Islet of Langerhans (tissue), 1 donor: Measurements from ENCODE around the gene MSL3B.

Experiments used
- FAIRE-seq: peaks from one replicate; lab custom pipeline; 2011; peaks lifted over from hg19 to GRCh38; lab: Jason Lieb, UNC

The MSL3B gene

DNA sequence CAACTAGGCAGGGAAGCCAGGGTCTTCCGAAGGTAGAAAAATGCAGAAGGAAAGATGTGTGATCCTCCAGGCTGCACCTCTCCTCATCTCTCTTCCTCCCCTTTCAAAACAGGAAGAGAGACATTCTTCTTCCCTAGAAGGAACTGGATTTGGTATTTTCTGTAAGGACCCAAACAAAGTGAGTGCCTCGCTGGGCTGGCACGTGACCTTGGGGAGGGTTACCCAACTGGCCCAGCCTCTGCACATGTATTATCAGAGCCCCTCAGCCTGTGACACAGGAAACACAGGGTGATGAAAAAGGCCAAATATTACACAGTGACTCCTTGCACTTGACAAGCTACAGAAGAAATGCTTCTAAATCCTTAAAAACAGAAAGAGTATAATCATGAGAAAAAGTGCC is 16.1 kb downstream of the MSL3B start:
- no peak for FAIRE-seq

- no peak for FAIRE-seq
These were observed 17.0 kb downstream of the MSL3B start for GRCh38 chr2:233851169-233851568.

- FAIRE-seq, result no peak
These were observed 17.4 kb downstream of the MSL3B start for GRCh38 chr2:233850745-233851144.

- no peak for FAIRE-seq
These were observed 18.4 kb downstream of the MSL3B start for GRCh38 chr2:233849607-233850271.

- no peak for FAIRE-seq
These were observed 19.9 kb downstream of the MSL3B start for GRCh38 chr2:233848276-233848675.

DNA sequence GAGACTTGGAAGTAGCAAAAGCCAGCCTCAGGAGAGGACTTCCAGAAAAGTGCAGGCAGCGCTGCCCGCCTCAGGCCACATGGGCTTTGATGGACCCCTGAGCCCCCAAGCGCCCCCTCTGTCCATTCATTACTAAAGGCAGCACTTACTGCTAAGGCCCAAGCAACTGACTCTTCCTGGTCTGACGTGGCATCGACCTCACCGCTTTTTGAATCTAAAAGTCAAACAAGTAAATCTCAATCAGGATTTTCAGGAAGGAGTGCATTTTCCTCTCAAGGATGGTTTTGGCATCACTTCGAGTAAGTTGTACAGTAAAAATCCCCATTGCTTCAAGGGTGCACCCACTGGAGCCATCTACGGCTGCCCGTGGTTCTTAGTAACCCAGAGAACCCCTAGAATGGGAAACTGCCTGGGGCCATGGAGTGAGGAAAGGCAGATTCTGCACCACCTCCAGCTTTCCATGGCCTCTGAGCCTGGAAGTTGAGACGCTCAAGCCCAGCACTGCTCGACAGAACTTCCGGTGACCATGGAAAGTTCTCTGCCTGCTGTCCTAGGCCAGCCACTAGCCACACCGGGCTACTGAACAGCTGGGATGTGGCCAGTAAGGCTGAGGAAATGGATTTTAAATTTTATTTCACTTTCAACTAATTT is 20.8 kb downstream of the MSL3B start:
- no peak for FAIRE-seq

DNA sequence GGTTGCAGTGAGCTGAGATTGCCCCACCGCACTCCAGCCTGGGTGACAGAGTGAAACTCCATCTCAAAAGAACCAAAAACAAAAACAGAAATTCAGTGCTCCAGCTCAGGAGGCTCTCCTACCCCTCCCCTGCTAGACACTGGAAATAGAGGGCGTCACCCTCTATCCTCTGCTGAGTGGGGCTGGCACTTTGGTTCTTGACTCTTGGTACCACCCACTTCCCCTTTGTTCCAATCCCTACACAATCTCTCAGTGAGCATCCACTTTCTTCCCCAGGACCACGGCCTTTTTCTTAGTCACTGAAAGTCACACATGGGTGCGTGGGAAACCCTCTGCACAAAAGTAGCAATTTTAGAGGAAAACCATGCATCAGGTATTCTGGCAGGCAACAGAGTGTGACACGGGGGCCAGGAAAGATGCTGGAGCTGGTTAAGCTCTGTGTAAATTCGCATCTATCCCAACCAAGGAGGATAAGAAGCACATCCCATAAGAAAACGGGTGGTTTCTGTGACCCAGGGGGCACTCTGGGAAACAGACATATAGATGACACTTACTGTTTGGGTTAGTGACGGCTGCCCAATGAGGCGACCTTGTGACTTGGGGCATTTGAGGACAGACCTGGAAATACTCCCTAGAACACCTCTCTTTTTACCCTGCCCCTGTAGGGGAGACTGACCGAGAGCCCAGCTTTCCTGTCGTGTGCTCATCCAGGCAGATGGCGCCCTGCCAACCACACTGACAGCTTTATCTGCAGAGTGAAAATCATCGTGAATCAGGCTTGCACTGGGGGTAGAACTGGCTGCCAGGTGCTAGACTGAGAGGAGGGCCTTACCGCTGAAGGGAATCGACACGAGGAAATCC is 21.6 kb downstream of the MSL3B start:
- no peak for FAIRE-seq

- no peak for FAIRE-seq
These were observed 22.7 kb downstream of the MSL3B start for GRCh38 chr2:233845301-233846060.

DNA sequence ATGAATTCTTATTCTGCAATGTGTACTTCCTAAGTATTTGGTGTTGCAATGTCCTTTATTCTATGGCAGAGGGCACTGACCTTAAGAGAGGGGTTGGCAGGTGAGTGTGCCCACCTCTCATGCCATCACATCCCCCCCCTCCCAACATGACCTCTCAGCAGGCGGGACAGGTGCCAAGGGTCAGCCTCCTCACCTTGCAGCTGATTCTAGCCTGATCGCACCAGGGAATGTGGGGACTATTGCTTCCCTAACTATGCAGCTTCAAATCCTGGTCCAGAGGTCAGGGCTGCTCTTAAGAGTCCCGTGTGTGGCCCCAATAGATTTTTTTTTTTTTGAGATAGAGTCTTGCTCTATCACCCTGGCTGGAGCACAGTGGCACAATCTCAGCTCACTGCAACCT is 23.4 kb downstream of the MSL3B start:
- no peak for FAIRE-seq

DNA sequence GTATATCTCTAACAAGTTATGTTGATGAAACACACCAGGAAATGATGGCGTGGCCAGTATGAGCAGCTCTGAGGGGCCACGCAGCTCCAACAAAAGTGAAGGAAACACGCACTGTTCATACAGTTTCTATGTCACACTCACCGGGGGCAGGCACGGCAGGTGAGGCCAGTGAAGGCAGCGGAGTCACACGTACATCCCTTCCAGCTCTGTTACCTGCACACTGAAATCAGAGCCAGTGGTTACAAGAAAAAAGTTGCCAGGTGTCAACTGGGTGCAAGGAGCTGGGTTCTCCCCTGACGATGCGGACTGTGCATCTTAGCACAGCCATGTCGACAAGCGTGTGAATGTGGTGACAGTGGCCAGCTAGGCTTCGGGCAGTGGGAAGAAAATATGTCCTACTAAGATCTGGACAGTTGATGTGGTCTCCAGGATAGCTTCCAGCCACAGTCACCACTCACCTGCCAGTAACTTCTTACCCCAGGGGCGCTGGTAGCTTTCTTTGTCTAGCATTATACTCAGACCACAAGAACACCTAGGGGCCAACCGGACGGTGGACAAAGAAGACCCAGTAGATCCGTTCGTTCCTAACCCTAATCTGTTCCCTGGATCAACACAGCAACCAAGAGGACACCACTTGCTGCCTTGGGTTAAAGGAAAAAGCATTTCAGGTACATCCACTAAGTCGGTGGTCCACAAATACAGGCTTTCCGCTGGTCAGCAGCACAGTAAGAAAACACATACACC is 23.9 kb downstream of the MSL3B start:
- FAIRE-seq, result no peak

- FAIRE-seq, result no peak
These were observed 27.0 kb downstream of the MSL3B start for GRCh38 chr2:233841183-233841582.

GRCh38 chr2:233840520-233840919 is 27.7 kb downstream of the MSL3B start:
- no peak for FAIRE-seq

DNA sequence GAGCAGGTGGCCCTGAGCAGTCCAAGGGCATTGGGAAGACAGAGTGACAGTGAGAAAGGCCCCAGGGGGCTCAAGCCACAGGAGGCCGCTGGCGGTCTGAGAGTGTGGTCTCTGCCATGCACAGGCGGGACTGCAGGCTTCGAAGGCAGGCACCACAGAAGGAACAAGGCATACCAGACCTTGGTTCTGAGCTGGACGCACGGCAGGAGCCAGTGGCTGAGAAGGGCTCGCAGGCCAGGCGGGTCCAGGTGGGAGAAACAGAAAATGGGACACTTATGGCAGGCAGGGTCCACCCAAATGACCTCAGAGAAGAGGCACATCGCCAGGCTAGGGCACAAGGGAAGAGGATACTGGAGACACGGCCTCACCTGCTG is 28.8 kb downstream of the MSL3B start:
- FAIRE-seq, result no peak

GRCh38 chr2:233838726-233839446 is 29.3 kb downstream of the MSL3B start:
- FAIRE-seq, result no peak

- FAIRE-seq, result no peak
These were observed 29.9 kb downstream of the MSL3B start for GRCh38 chr2:233838251-233838650.

GRCh38 chr2:233837694-233838229 is 30.4 kb downstream of the MSL3B start:
- FAIRE-seq, result no peak

- no peak for FAIRE-seq
These were observed 31.8 kb downstream of the MSL3B start for GRCh38 chr2:233836359-233836758.

DNA sequence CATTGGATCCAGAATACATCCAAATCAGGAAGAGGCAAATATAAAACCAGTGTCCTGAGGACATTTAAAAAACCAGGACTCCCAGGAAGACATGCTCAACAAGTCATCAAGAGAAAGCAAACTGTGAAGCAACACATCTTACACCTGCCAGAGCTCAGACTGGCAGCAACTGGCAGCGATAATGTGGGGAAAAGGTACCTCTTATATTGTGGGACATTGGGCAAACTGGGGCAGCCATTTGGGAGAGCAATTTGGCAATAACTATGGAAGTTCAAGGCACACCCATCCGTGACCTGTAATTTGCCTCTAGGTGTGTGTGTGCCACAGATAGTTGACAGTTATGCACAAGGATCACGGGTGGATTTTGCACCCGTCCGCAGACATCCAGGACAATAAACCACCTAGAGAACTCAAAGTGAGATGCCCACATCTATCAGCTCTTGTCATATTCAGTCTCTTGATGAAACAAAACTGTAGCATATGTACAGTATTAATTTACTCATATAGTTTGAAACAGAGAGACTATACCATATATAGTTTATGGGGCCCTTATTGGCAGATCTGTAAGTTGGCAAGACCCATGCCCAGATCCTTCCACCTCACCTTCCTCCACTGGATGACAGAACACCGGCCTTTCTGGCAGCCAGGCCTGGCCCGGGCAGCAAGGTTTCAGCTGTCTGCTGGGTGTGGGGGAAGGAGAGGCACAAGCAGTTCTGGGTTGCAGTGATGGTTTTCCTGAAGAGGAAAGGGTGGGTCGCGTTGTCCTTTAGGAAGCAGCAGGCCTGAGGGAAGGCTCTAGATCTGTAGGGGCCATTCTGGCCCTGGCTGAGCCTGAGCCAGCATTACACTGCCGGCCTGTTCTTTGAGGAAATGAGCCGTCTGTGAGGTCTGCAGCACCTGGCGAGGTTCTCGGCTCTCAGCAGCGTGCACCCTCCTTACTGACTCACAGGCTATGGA is 32.7 kb downstream of the MSL3B start:
- FAIRE-seq, result no peak

GRCh38 chr2:233833345-233833744 is 34.8 kb downstream of the MSL3B start:
- FAIRE-seq, result no peak

- no peak for FAIRE-seq
These were observed 35.3 kb downstream of the MSL3B start for GRCh38 chr2:233832869-233833311.
